CD4-positive, alpha-beta T cell (primary cell): ENCODE results near the gene MRPS14. TPM values are rescaled to one million over a fixed set of nuclear protein-coding genes. Genes with fewer than 3 reads are reported as not detected.

Experiments used
- ATAC-seq: fragments of 200-7000 bp; cut with Tn5 transposase; one replicate; pipeline ENCODE4 v1.10.0; 2022; ENCODE audit warnings: mild to moderate bottlenecking; ENCODE audit not compliant: poor library complexity
- CTCF ChIA-PET: fragments of 350-600 bp; sonication (Branson Sonifier 250); formaldehyde crosslinking; loops from one replicate; lab custom pipeline; 2021; ENCODE audit warnings: antibody characterized with exemption, inconsistent platforms; lab: Charles Lee
- POLR2A ChIA-PET: fragments of 350-600 bp; sonication (Branson Sonifier 250); formaldehyde crosslinking; loops from one replicate; lab custom pipeline; 2021; ENCODE audit warnings: antibody characterized with exemption, inconsistent platforms; lab: Charles Lee
- DNase-seq, 14 experiments: peaks; one replicate each; pipeline ENCODE4 v3.0.0-alpha.2; 2013 to 2020; ENCODE audit warnings: mixed read lengths in 2 of 14
- H3K27ac ChIP-seq, 2 donors: one replicate each; pipeline versions ENCODE4 v1.5.1 to v1.7.0; 2013; ENCODE audit warnings: low read length in 2 of 2, low read depth in 1 of 2, mild to moderate bottlenecking in 1 of 2
- H3K27me3 ChIP-seq, 2 experiments: 1 replicate in 1 of 2; 2 replicates in 1 of 2; pipeline versions ENCODE4 v1.6.1 to v1.7.0; 2013; ENCODE audit warnings: low read length in 2 of 2, control low read depth in 1 of 2, mild to moderate bottlenecking in 1 of 2, moderate library complexity in 1 of 2; ENCODE audit not compliant: insufficient read depth in 2 of 2, control insufficient read depth in 1 of 2
- H3K36me3 ChIP-seq: one replicate; pipeline ENCODE4 v1.6.1; 2013; ENCODE audit warnings: low read length, control low read depth; ENCODE audit not compliant: insufficient read depth
- H3K4me1 ChIP-seq: one replicate; pipeline ENCODE4 v1.6.1; 2013; ENCODE audit warnings: low read length, control low read depth; ENCODE audit not compliant: insufficient read depth
- H3K4me3 ChIP-seq: one replicate; pipeline ENCODE4 v1.5.1; 2013; ENCODE audit warnings: mild to moderate bottlenecking, low read length, moderate library complexity
- H3K9me3 ChIP-seq, 2 experiments: 1 replicate in 1 of 2; 2 replicates in 1 of 2; pipeline versions ENCODE4 v1.6.1 to v1.7.0; 2013; ENCODE audit warnings: low read length in 2 of 2, mild to moderate bottlenecking in 2 of 2, control low read depth in 1 of 2, moderate library complexity in 1 of 2; ENCODE audit not compliant: control insufficient read depth in 1 of 2, insufficient read depth in 1 of 2
- H3K27ac Mint-ChIP-seq: one replicate; pipeline ENCODE4 v1.8.0; 2020; ENCODE audit warnings: mixed read lengths
- H3K27me3 Mint-ChIP-seq: one replicate; pipeline ENCODE4 v1.8.0; 2021; ENCODE audit warnings: mixed read lengths
- H3K36me3 Mint-ChIP-seq: one replicate; pipeline ENCODE4 v1.8.0; 2021; ENCODE audit warnings: low read depth, mixed read lengths
- H3K4me1 Mint-ChIP-seq: one replicate; pipeline ENCODE4 v1.8.0; 2021; ENCODE audit warnings: low read depth, mixed read lengths
- H3K4me3 Mint-ChIP-seq: one replicate; pipeline ENCODE4 v1.8.0; 2020; ENCODE audit warnings: mild to moderate bottlenecking, mixed read lengths
- H3K9me3 Mint-ChIP-seq: one replicate; pipeline ENCODE4 v1.8.0; 2020; ENCODE audit warnings: mixed read lengths
- CTCF ChIP-seq: fragments of 200-600 bp; IDR thresholded peaks from one replicate; pipeline ENCODE4 v1.8.0; 2022; ENCODE audit warnings: antibody characterized with exemption, mild to moderate bottlenecking
- intact Hi-C, 2 experiments: fragments of 100-400 bp; cut with DNase I in 1 of 2; cut with micrococcal nuclease in 1 of 2; formaldehyde crosslinking; loops; one replicate each; pipeline versions ENCODE4 v1.15.1 to v1.9.0; 2023 to 2025; cut with DNase I, micrococcal nuclease
- total RNA-seq, 174 experiments: library from RNA in 2 of 174; stranded (reverse) in 2 of 174; gene quantifications; one replicate each; pipeline ENCODE4 v1.2.3 and lab custom pipeline; 2021 to 2026

MRPS14 gene
- total RNA-seq, 2 experiments from 2014 or later: 8.5 to 9.6 TPM

- no peaks in the 10 kb centered on the region for H3K9me3 Mint-ChIP-seq
- ChIA-PET CTCF (no interaction called here), POLR2A (no interaction called here)
- no peaks in the 10 kb centered on the region for H3K36me3 Mint-ChIP-seq
- no peaks in the 10 kb centered on the region for H3K4me1 Mint-ChIP-seq
- DNase-seq (no peak), ATAC-seq (no peak)
- no peak for TF ChIP-seq CTCF
- no peak overlapping the region for H3K4me3 Mint-ChIP-seq
- Histone ChIP-seq H3K27ac (no peak overlapping the region), H3K4me1 (no peaks in the 10 kb centered on the region), H3K36me3 (no peaks in the 10 kb centered on the region), H3K27me3 (peaks cover 0 to under 1% of the 10 kb centered on the region in 2 experiments), H3K4me3 (no peak overlapping the region), H3K9me3 (peaks cover 0 to 3% of the 10 kb centered on the region in 2 experiments)
- H3K27me3 Mint-ChIP-seq: peaks cover 24% of the 10 kb centered on the region
- no peak overlapping the region for H3K27ac Mint-ChIP-seq
- intact Hi-C loops: no loop called here
These were observed 20.6 kb upstream of the MRPS14 start for GRCh38 chr1:175043824-175044223.

- H3K36me3 ChIP-seq: no peaks in the 10 kb centered on the region
- peaks cover 0 to 3% of the 10 kb centered on the region in 2 experiments for H3K9me3 ChIP-seq
- DNase-seq (no peak), ATAC-seq (no peak)
- H3K27me3 Mint-ChIP-seq: peaks cover 15% of the 10 kb centered on the region
- ChIA-PET CTCF (no interaction called here), POLR2A (no interaction called here)
- H3K27me3 ChIP-seq: no peaks in the 10 kb centered on the region
- H3K4me3 Mint-ChIP-seq: no peak overlapping the region
- H3K4me3 ChIP-seq: no peak overlapping the region
- no peaks in the 10 kb centered on the region for H3K9me3 Mint-ChIP-seq
- H3K27ac Mint-ChIP-seq: no peak overlapping the region
- no peak overlapping the region for H3K27ac ChIP-seq
- no peaks in the 10 kb centered on the region for H3K4me1 ChIP-seq
- intact Hi-C loops: no loop called here
- no peaks in the 10 kb centered on the region for H3K36me3 Mint-ChIP-seq
- no peaks in the 10 kb centered on the region for H3K4me1 Mint-ChIP-seq
- TF ChIP-seq CTCF: no peak
These were observed 19.4 kb upstream of the MRPS14 start for GRCh38 chr1:175042650-175043049.

GRCh38 chr1:175040324-175040879 lies 17.2 kb upstream of the MRPS14 start:
- Histone ChIP-seq H3K4me1 (no peaks in the 10 kb centered on the region), H3K9me3 (peaks cover 0 to 3% of the 10 kb centered on the region in 2 experiments), H3K36me3 (no peaks in the 10 kb centered on the region), H3K4me3 (no peak overlapping the region), H3K27me3 (no peaks in the 10 kb centered on the region), H3K27ac (no peak overlapping the region)
- intact Hi-C loops: no loop called here
- H3K27me3 Mint-ChIP-seq: peaks cover 9% of the 10 kb centered on the region
- no peak for ATAC-seq
- H3K4me1 Mint-ChIP-seq: no peaks in the 10 kb centered on the region
- no peak overlapping the region for H3K27ac Mint-ChIP-seq
- DNase-seq: no peak
- ChIA-PET CTCF (no interaction called here), POLR2A (no interaction called here)
- H3K9me3 Mint-ChIP-seq: no peaks in the 10 kb centered on the region
- TF ChIP-seq CTCF: no peak
- H3K4me3 Mint-ChIP-seq: no peak overlapping the region
- H3K36me3 Mint-ChIP-seq: no peaks in the 10 kb centered on the region
